GM12878 (cell line): ENCODE results near the gene LRRC75A. TPM values are rescaled to one million over a fixed set of nuclear protein-coding genes. Genes with fewer than 3 reads are reported as not detected.

Experiments
- ATAC-seq: fragments of 200-7000 bp; cut with Tn5 transposase; 3 replicates; pipeline ENCODE4 v1.9.1; 2020; ENCODE audit warnings: mild to moderate bottlenecking, moderate library complexity
- BruUV-seq: library from RNA; stranded (reverse); fragments of 400-500 nt; replicated peaks from 2 replicates; lab custom pipeline; 2021; lab: Mats Ljungman, UMichigan
- CTCF ChIA-PET: fragments of 300-600 bp; sonication (Branson Sonifier 250); formaldehyde crosslinking; extraction: SDS; loops from one replicate; lab custom pipeline; 2021; ENCODE audit warnings: inconsistent platforms; lab: Yijun Ruan, JAX
- POLR2A ChIA-PET: fragments of 350-600 bp; formaldehyde crosslinking; extraction: SDS; loops from one replicate; lab custom pipeline; 2021; ENCODE audit warnings: inconsistent platforms; lab: Charles Lee
- RAD21 ChIA-PET: fragments of 300-600 bp; sonication (Branson Sonifier 250); formaldehyde crosslinking; loops from one replicate; lab custom pipeline; 2023; ENCODE audit warnings: antibody characterized with exemption; ENCODE audit not compliant: unreplicated experiment; lab: Charles Lee
- SMC1A ChIA-PET: fragments of 300-600 bp; sonication (Branson Sonifier 250); formaldehyde crosslinking; loops from one replicate; lab custom pipeline; 2023; ENCODE audit not compliant: unreplicated experiment, uncharacterized antibody; lab: Charles Lee
- DNase-seq: peaks from one replicate; pipeline ENCODE4 v3.0.0-alpha.2; 2011; ENCODE audit warnings: low read depth, low spot score
- FAIRE-seq: peaks from 3 replicates; lab custom pipeline; 2011; peaks lifted over from hg19 to GRCh38; lab: Jason Lieb, UNC
- H2AFZ ChIP-seq: 2 replicates; pipeline ENCODE4 v1.6.0; 2011; ENCODE audit warnings: low read depth, low read length, control low read depth; ENCODE audit not compliant: control insufficient read depth
- H3K27ac ChIP-seq: 2 replicates; pipeline ENCODE4 v1.5.1; 2011; ENCODE audit warnings: control low read depth; ENCODE audit not compliant: control insufficient read depth, insufficient read depth
- H3K27me3 ChIP-seq, 2 experiments: replicated peaks in 1 of 2; 2 replicates each; pipeline versions ENCODE4 v1.6.0 to v1.6.1; 2011; ENCODE audit warnings: low read length in 1 of 2; ENCODE audit not compliant: control insufficient read depth in 2 of 2, insufficient read depth in 2 of 2
- H3K36me3 ChIP-seq, 2 experiments: 2 replicates each; pipeline ENCODE4 v1.5.1; 2011; ENCODE audit warnings: low read length in 1 of 2; ENCODE audit not compliant: control insufficient read depth in 2 of 2, insufficient read depth in 2 of 2
- H3K4me1 ChIP-seq: 2 replicates; pipeline ENCODE4 v1.6.1; 2011; ENCODE audit warnings: mild to moderate bottlenecking, low read length, moderate library complexity, mixed read lengths; ENCODE audit not compliant: control insufficient read depth, insufficient read depth
- H3K4me2 ChIP-seq: 2 replicates; pipeline ENCODE4 v1.6.0; 2011; ENCODE audit warnings: control low read depth; ENCODE audit not compliant: control insufficient read depth, insufficient read depth
- H3K4me3 ChIP-seq: fragments of 200-600 bp; sonication (generic); 2 replicates; pipeline ENCODE4 v1.5.1; 2016
- H3K79me2 ChIP-seq: 2 replicates; pipeline ENCODE4 v1.6.0; 2011; ENCODE audit warnings: low read length; ENCODE audit not compliant: control insufficient read depth, insufficient read depth
- H3K9ac ChIP-seq: 2 replicates; pipeline ENCODE4 v1.8.0; 2011; ENCODE audit warnings: low read length, control low read depth, mixed read lengths; ENCODE audit not compliant: control insufficient read depth, insufficient read depth
- H3K9me3 ChIP-seq: replicated peaks from 3 replicates; pipeline ENCODE4 v1.5.1; 2011; ENCODE audit warnings: mild to moderate bottlenecking, low read length; ENCODE audit not compliant: control insufficient read depth, insufficient read depth
- H4K20me1 ChIP-seq: 2 replicates; pipeline ENCODE4 v1.6.0; 2011; ENCODE audit not compliant: control insufficient read depth, insufficient read depth
- BHLHE40 ChIP-seq, 2 experiments: fragments of 450-650 bp in 1 of 2; IDR thresholded peaks; 2 replicates each; pipeline ENCODE4 v1.6.1; 2011 to 2017; ENCODE audit warnings: low read depth in 2 of 2, borderline replicate concordance in 1 of 2, improper control_type of control experiment in 1 of 2, low read length in 1 of 2, mild to moderate bottlenecking in 1 of 2
- CHD1 ChIP-seq: IDR thresholded peaks from 2 replicates; pipeline ENCODE4 v1.6.1; 2012; ENCODE audit warnings: low read depth, low read length, improper control_type of control experiment
- HDAC2 ChIP-seq: fragments of 200-600 bp; sonication (generic); IDR thresholded peaks from 2 replicates; pipeline ENCODE4 v1.6.1; 2017
- MAX ChIP-seq: IDR thresholded peaks from 2 replicates; pipeline ENCODE4 v1.6.1; 2012; ENCODE audit warnings: low read depth, low read length, improper control_type of control experiment
- MTA2 ChIP-seq: fragments of 450-650 bp; IDR thresholded peaks from 2 replicates; pipeline ENCODE4 v1.6.1; 2016; ENCODE audit warnings: low read depth, mild to moderate bottlenecking, moderate library complexity
- MXI1 ChIP-seq: fragments of 150-350 bp; IDR thresholded peaks from 2 replicates; pipeline ENCODE4 v1.6.1; 2011; ENCODE audit warnings: low read depth, mild to moderate bottlenecking, inconsistent platforms, low read length, improper control_type of control experiment
- MYC ChIP-seq: IDR thresholded peaks from 2 replicates; pipeline ENCODE4 v1.6.1; 2011; ENCODE audit warnings: mild to moderate bottlenecking, low read length, moderate library complexity, inconsistent platforms; ENCODE audit not compliant: insufficient read depth, insufficient replicate concordance, insufficient read length, severe bottlenecking
- NRF1 ChIP-seq: conservative IDR thresholded peaks from 2 replicates; pipeline ENCODE4 v1.6.1; 2011; ENCODE audit warnings: mild to moderate bottlenecking, low read depth, low read length, improper control_type of control experiment
- PKNOX1 ChIP-seq: fragments of 450-650 bp; IDR thresholded peaks from 2 replicates; pipeline ENCODE4 v1.6.1; 2016; ENCODE audit warnings: mild to moderate bottlenecking
- RAD21 ChIP-seq: IDR thresholded peaks from 2 replicates; pipeline ENCODE4 v1.6.1; 2011; ENCODE audit warnings: mild to moderate bottlenecking, low read depth, low read length, moderate library complexity; ENCODE audit not compliant: insufficient read depth
- SIX5 ChIP-seq: IDR thresholded peaks from 2 replicates; pipeline ENCODE4 v1.6.1; 2011; ENCODE audit warnings: mild to moderate bottlenecking, low read depth, low read length, moderate library complexity; ENCODE audit not compliant: severe bottlenecking
- SMAD5 ChIP-seq: IDR thresholded peaks from 2 replicates; pipeline ENCODE4 v1.6.1; 2016; ENCODE audit warnings: antibody characterized with exemption, low read depth
- TCF3 ChIP-seq: IDR thresholded peaks from 2 replicates; pipeline ENCODE4 v1.6.1; 2012; ENCODE audit warnings: low read depth, mild to moderate bottlenecking, low read length, borderline replicate concordance; ENCODE audit not compliant: insufficient read depth
- ZBTB33 ChIP-seq: fragments of 450-650 bp; IDR thresholded peaks from 2 replicates; pipeline ENCODE4 v1.6.1; 2017; ENCODE audit warnings: mild to moderate bottlenecking
- ZZZ3 ChIP-seq: IDR thresholded peaks from 2 replicates; pipeline ENCODE4 v1.6.1; 2011; ENCODE audit warnings: low read depth; ENCODE audit not compliant: control insufficient read depth, insufficient read length
- WGBS: methylation state at CpG from one replicate; pipeline ENCODE4 v1.1.6; 2016; ENCODE audit warnings: low lambda C conversion rate; ENCODE audit not compliant: insufficient replicate concordance, insufficient coverage; ENCODE audit errors: missing lambda C conversion rate; 5-methylcytosine and 5-hydroxymethylcytosine counted together
- in situ Hi-C: fragments of 300-500 bp; cut with MboI; formaldehyde crosslinking; loops from 9 replicates; pipeline ENCODE4 v1.14.3; 2018; ENCODE audit warnings: mixed read lengths
- intact Hi-C: fragments of 100-400 bp; cut with micrococcal nuclease; formaldehyde crosslinking; loops from one replicate; pipeline ENCODE4 v1.14.2; 2022; ENCODE audit not compliant: unreplicated experiment
- polyA plus RNA-seq, 11 experiments: library from polyadenylated mRNA; depleted of rRNA in 4 of 11; unstranded in 6 of 11; stranded (reverse) in 5 of 11; fragments of >200 nt; fragmentation: Nextera tagmentation in 4 of 11; fragmentation: Illumina TruSeq in 1 of 11; extraction: Ambion mirVana in 4 of 11; extraction: Trizol in 1 of 11; gene quantifications; 1 replicate in 1 of 11; 2 replicates in 10 of 11; pipeline versions ENCODE4 v1.2.1 to v1.2.3, GENCODE V29; 2011 to 2016; ENCODE audit warnings: inconsistent platforms in 2 of 11, missing spikeins in 2 of 11, low read depth in 1 of 11
- total RNA-seq, 4 experiments: library from RNA; depleted of rRNA in 3 of 4; stranded (reverse); fragments of >200 nt in 3 of 4; fragmentation: Illumina TruSeq in 1 of 4; extraction: Trizol in 1 of 4; gene quantifications; 2 replicates each; pipeline versions ENCODE4 v1.2.1 to v1.2.3, GENCODE V29; 2013 to 2021

Gene LRRC75A
- total and polyA plus RNA-seq, 10 of the 15 experiments (the other 5 are each of a cell fraction or from before 2014, with no cell fraction given), result 0.01 to 1.3 (median 0.09) TPM; not detected in 2

DNA sequence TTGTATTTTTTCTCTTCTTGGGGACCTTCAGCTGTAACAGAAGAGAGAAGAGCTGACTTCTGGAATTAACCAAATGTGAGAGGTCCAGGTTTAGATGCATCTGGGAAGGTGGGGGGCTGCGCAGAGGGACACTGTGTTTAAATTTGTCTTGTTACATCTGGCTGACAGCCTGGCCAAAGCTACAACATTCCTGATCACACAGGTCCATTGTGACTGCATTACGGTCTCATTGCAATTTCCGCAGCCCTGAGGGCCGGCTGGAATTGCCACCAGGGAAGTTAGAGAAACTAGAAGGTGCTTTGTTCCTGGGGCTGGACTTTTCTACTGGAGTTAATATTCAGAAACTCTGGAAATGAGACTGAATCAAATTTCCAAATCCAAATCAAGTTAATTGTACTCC is 37.9 kb upstream of the LRRC75A start:
- in situ Hi-C loops (no loop called here), intact Hi-C loops (no loop called here)
- POLR2A ChIA-PET, result no interaction called here
- Histone ChIP-seq H3K4me3 (no peak overlapping the region), H2AFZ (no peak overlapping the region), H3K79me2 (no peaks in the 10 kb centered on the region), H3K27me3 (no peaks in the 10 kb centered on the region), H3K4me1 (no peaks in the 10 kb centered on the region), H4K20me1 (no peaks in the 10 kb centered on the region), H3K9me3 (no peaks in the 10 kb centered on the region; the same call in 1 of the 3 replicates), H3K36me3 (no peaks in the 10 kb centered on the region), H3K9ac (no peak overlapping the region), H3K27ac (no peak overlapping the region), H3K4me2 (no peak overlapping the region)
- no peak for TF ChIP-seq MXI1
- no peak for TF ChIP-seq MYC
- TF ChIP-seq CHD1, result no peak
- TF ChIP-seq MAX, result no peak
- RAD21 ChIA-PET, result no interaction called here
- SMC1A ChIA-PET, result interaction anchor here (1.4 to 1.5 kb wide), 2 partner anchors 8 to 167 kb away, joined by 5 to 7 read pairs; no protein-coding TSS in a partner anchor
- 76% methylated on average over 4 of the region's 4 CpGs for WGBS
- ATAC-seq (no peak), FAIRE-seq (no peak), DNase-seq (no peak)
- BruUV-seq, result no TSS peak
- CTCF ChIA-PET, result interaction anchor here (1.0 to 2.8 kb wide), 3 partner anchors 9 to 166 kb away, joined by 4 to 17 read pairs (median 7); no protein-coding TSS in a partner anchor

GRCh38 chr17:16527298-16527697 is 35.3 kb upstream of the LRRC75A start:
- Histone ChIP-seq H3K79me2 (no peaks in the 10 kb centered on the region), H2AFZ (no peak overlapping the region), H3K4me3 (no peak overlapping the region), H3K4me1 (0 out of 2 replicates have a peak, but pooled peaks cover 2% of the 10 kb centered on the region), H4K20me1 (no peaks in the 10 kb centered on the region), H3K27me3 (no peaks in the 10 kb centered on the region), H3K36me3 (no peaks in the 10 kb centered on the region), H3K4me2 (no peak overlapping the region), H3K27ac (no peak overlapping the region), H3K9me3 (no peaks in the 10 kb centered on the region; the same call in 2 of the 3 replicates), H3K9ac (no peak overlapping the region)
- ChIA-PET SMC1A (no interaction called here), RAD21 (no interaction called here), CTCF (interaction anchor here (2.8 kb wide), 1 partner anchor 164 kb away, joined by 7 read pairs; no protein-coding TSS in a partner anchor), POLR2A (no interaction called here)
- FAIRE-seq (no peak), ATAC-seq (no peak), DNase-seq (no peak)
- intact Hi-C loops, result no loop called here
- 65% methylated on average over 4 of the region's 4 CpGs for WGBS
- in situ Hi-C loops, result no loop called here
- BruUV-seq, result no TSS peak
- TF ChIP-seq TCF3, result no peak
- TF ChIP-seq MTA2, result no peak
- no peak for TF ChIP-seq NRF1
- no peak for TF ChIP-seq RAD21
- TF ChIP-seq PKNOX1, result no peak
- TF ChIP-seq SMAD5, result no peak
- no peak for TF ChIP-seq BHLHE40 (IDR thresholded peaks at IDR 0.05; ENCODE audit: borderline replicate concordance in 1 of 2, low read depth in 2 of 2, low read length in 1 of 2)
- TF ChIP-seq HDAC2, result no peak
- no peak for TF ChIP-seq ZBTB33
- TF ChIP-seq SIX5, result no peak
- no peak for TF ChIP-seq ZZZ3
